GM21737 (cell line): Measurements from ENCODE around the gene CCDC14.
"Not testable (repeated sequence)": the region's sequence is repeated elsewhere in the genome, so short reads cannot be mapped to it uniquely, and the experiment has no call there.

ENCODE experiments used
- ATAC-seq: cut with Tn5 transposase; IDR thresholded peaks from one replicate; pipeline ENCODE4 v1.9.1; 2021; ENCODE audit warnings: mild to moderate bottlenecking, moderate library complexity; ENCODE audit not compliant: unreplicated experiment

CCDC14 gene

GRCh38 chr3:123960781-123961507 is at the start of gene CCDC14:
Gene CCDC14 (minus strand): TSS chr3:123961229. CDS start chr3:123961173, 56 bp downstream.
- peak; percentile 76 for ATAC-seq

GRCh38 chr3:124008321-124008720 is 47.3 kb upstream of the CCDC14 start:
- ATAC-seq = not testable (repeated sequence)

GRCh38 chr3:124007186-124007585 is 46.2 kb upstream of the CCDC14 start:
- no peak for ATAC-seq

GRCh38 chr3:124002405-124003079 is 41.5 kb upstream of the CCDC14 start:
- ATAC-seq = not testable (repeated sequence)

GRCh38 chr3:124001366-124001765 is 40.3 kb upstream of the CCDC14 start:
- not testable (repeated sequence) for ATAC-seq

GRCh38 chr3:123997543-123997942 is 36.5 kb upstream of the CCDC14 start:
- ATAC-seq = no peak

GRCh38 chr3:123993818-123994217 is 32.8 kb upstream of the CCDC14 start:
- ATAC-seq = no peak

- not testable (repeated sequence) for ATAC-seq
These were observed 30.9 kb upstream of the CCDC14 start, which contains the start of gene ROPN1 for GRCh38 chr3:123991730-123992588. Gene ROPN1 (minus strand): TSS chr3:123992124. CDS start chr3:123980481, 11,643 bp downstream.

GRCh38 chr3:123986427-123986826 is 25.4 kb upstream of the CCDC14 start:
- no peak for ATAC-seq

- no peak for ATAC-seq
These were observed 23.9 kb upstream of the CCDC14 start for GRCh38 chr3:123984957-123985356.

GRCh38 chr3:123984350-123984749 is 23.3 kb upstream of the CCDC14 start:
- no peak for ATAC-seq

- ATAC-seq = not testable (repeated sequence)
These were observed 20.3 kb upstream of the CCDC14 start for GRCh38 chr3:123981317-123981716.

- no peak for ATAC-seq
These were observed 19.5 kb upstream of the CCDC14 start for GRCh38 chr3:123980539-123980938.

- ATAC-seq = not testable (repeated sequence)
These were observed 18.8 kb upstream of the CCDC14 start for GRCh38 chr3:123979525-123980501.

- not testable (repeated sequence) for ATAC-seq
These were observed 15.9 kb upstream of the CCDC14 start for GRCh38 chr3:123976904-123977303.

- ATAC-seq = not testable (repeated sequence)
These were observed 15.3 kb upstream of the CCDC14 start for GRCh38 chr3:123976181-123976898.

- not testable (repeated sequence) for ATAC-seq
These were observed 14.0 kb upstream of the CCDC14 start for GRCh38 chr3:123975030-123975429.

- no peak for ATAC-seq
These were observed 10.4 kb upstream of the CCDC14 start for GRCh38 chr3:123971406-123971805.

GRCh38 chr3:123967260-123967659 is 6.2 kb upstream of the CCDC14 start:
- ATAC-seq = not testable (repeated sequence)
